C4-2B (cell line): Measurements from ENCODE around the gene IFRD1.

ENCODE experiments used
- ZFX ChIP-seq: fragments of 450-650 bp; IDR thresholded peaks from 2 replicates; pipeline ENCODE4 v1.6.1; 2017
- TF ChIP-seq, protein P1 (sequence below): fragments of 450-650 bp; conservative IDR thresholded peaks from 2 replicates; pipeline ENCODE4 v1.5.1; 2017; ENCODE audit warnings: mild to moderate bottlenecking

DNA sequence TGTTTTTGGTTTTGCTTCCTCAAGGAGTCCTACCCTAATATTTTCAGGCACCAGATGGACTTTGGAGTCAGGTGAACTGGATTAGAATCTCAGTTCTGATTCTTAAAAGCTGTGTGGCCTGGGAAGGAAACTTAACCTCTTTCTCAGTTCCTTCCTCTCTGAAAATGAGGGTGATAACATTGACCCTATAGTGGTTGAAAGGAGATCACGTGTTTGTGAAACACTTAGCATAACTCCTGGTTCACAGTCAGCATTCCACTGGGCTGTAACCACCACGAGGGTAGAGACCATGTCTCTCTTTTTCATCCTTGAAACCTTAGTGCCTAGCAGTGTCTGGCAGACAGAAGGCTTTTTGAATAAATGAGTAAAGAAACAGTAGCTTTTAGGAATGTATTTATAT is 47.2 kb downstream of the IFRD1 start:
- TF ChIP-seq, protein P1, sequence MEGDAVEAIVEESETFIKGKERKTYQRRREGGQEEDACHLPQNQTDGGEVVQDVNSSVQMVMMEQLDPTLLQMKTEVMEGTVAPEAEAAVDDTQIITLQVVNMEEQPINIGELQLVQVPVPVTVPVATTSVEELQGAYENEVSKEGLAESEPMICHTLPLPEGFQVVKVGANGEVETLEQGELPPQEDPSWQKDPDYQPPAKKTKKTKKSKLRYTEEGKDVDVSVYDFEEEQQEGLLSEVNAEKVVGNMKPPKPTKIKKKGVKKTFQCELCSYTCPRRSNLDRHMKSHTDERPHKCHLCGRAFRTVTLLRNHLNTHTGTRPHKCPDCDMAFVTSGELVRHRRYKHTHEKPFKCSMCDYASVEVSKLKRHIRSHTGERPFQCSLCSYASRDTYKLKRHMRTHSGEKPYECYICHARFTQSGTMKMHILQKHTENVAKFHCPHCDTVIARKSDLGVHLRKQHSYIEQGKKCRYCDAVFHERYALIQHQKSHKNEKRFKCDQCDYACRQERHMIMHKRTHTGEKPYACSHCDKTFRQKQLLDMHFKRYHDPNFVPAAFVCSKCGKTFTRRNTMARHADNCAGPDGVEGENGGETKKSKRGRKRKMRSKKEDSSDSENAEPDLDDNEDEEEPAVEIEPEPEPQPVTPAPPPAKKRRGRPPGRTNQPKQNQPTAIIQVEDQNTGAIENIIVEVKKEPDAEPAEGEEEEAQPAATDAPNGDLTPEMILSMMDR = no peak
- TF ChIP-seq ZFX = no peak
